Neural progenitor cell (in vitro differentiated cells): ENCODE measurements around the gene KPTN. TPM values are rescaled to one million over a fixed set of nuclear protein-coding genes. Genes with fewer than 3 reads are reported as not detected.
A peak's percentile ranks its signal among the peaks of the same experiment; 100 is the strongest.

Experiments used
- DNase-seq: peaks from one replicate; pipeline ENCODE4 v3.0.0-alpha.2; 2016; ENCODE audit warnings: low spot score
- H2AFZ ChIP-seq: fragments of 200-600 bp; sonication (generic); replicated peaks from 2 replicates; pipeline ENCODE4 v1.6.1; 2016; ENCODE audit warnings: antibody characterized with exemption
- H3F3A ChIP-seq: fragments of 200-600 bp; sonication (generic); 2 replicates; pipeline ENCODE4 v1.6.1; 2016; ENCODE audit warnings: antibody characterized with exemption, low read depth
- H3K27ac ChIP-seq: fragments of 200-600 bp; sonication (generic); 2 replicates; pipeline ENCODE4 v1.5.1; 2016; ENCODE audit warnings: mild to moderate bottlenecking
- H3K27me3 ChIP-seq: fragments of 200-600 bp; sonication (generic); 2 replicates; pipeline ENCODE4 v1.6.1; 2016; ENCODE audit warnings: mild to moderate bottlenecking, moderate library complexity
- H3K36me3 ChIP-seq: fragments of 200-600 bp; sonication (generic); 2 replicates; pipeline ENCODE4 v1.5.1; 2016
- H3K4me1 ChIP-seq: fragments of 200-600 bp; sonication (generic); 2 replicates; pipeline ENCODE4 v1.6.1; 2016; ENCODE audit warnings: mixed run types
- H3K4me2 ChIP-seq: fragments of 200-600 bp; sonication (generic); 2 replicates; pipeline ENCODE4 v1.6.1; 2016
- H3K4me3 ChIP-seq: fragments of 200-600 bp; sonication (generic); 2 replicates; pipeline ENCODE4 v1.5.1; 2016
- H3K79me2 ChIP-seq: fragments of 200-600 bp; sonication (generic); 2 replicates; pipeline ENCODE4 v1.6.1; 2016; ENCODE audit warnings: low read depth
- H3K9ac ChIP-seq: fragments of 200-600 bp; sonication (generic); 2 replicates; pipeline ENCODE4 v1.6.1; 2016
- H3K9me3 ChIP-seq: fragments of 200-600 bp; sonication (generic); 2 replicates; pipeline ENCODE4 v1.5.1; 2016; ENCODE audit warnings: low read depth
- H4K20me1 ChIP-seq: fragments of 200-600 bp; sonication (generic); 2 replicates; pipeline ENCODE4 v1.6.1; 2016; ENCODE audit warnings: low read depth
- H3K27ac Mint-ChIP-seq: 3 replicates; pipeline ENCODE4 v1.8.0; 2021; ENCODE audit warnings: mixed read lengths
- H3K27me3 Mint-ChIP-seq: 2 replicates; pipeline ENCODE4 v1.8.0; 2022; ENCODE audit warnings: low read depth, mild to moderate bottlenecking, inconsistent platforms, moderate library complexity, mixed read lengths; ENCODE audit not compliant: insufficient read depth
- H3K36me3 Mint-ChIP-seq: 3 replicates; pipeline ENCODE4 v1.8.0; 2021; ENCODE audit warnings: mixed read lengths
- H3K4me1 Mint-ChIP-seq: 3 replicates; pipeline ENCODE4 v1.8.0; 2021; ENCODE audit warnings: mixed read lengths
- H3K4me3 Mint-ChIP-seq: 3 replicates; pipeline ENCODE4 v1.8.0; 2021; ENCODE audit warnings: mild to moderate bottlenecking, moderate library complexity, mixed read lengths
- H3K9me3 Mint-ChIP-seq: 3 replicates; pipeline ENCODE4 v1.8.0; 2020; ENCODE audit warnings: mixed read lengths
- EZH2 ChIP-seq: fragments of 200-600 bp; sonication (generic); IDR thresholded peaks from 2 replicates; pipeline ENCODE4 v1.6.1; 2017; ENCODE audit warnings: antibody characterized with exemption, mild to moderate bottlenecking, moderate library complexity
- EZH2phosphoT487 ChIP-seq: fragments of 200-600 bp; sonication (generic); IDR thresholded peaks from 2 replicates; pipeline ENCODE4 v1.6.1; 2017; ENCODE audit warnings: antibody characterized with exemption
- total RNA-seq: library from RNA; depleted of rRNA; stranded (reverse); fragments of >200 nt; gene quantifications from 2 replicates; pipeline ENCODE4 v1.2.3, GENCODE V29; 2015; ENCODE audit warnings: low replicate concordance
- TF ChIP-seq, protein P1 (sequence below): fragments of 200-600 bp; sonication (generic); IDR thresholded peaks from 2 replicates; pipeline ENCODE4 v1.5.1; 2017; ENCODE audit warnings: antibody characterized with exemption, mild to moderate bottlenecking

The KPTN gene
- total RNA-seq, 1 donor from 2014 or later = 18.1 TPM

GRCh38 chr19:47435883-47436417, 48.1 kb downstream of the KPTN start:
- Mint-ChIP-seq H3K4me1 (peaks cover 14% of the 10 kb centered on the region), H3K9me3 (no peaks in the 10 kb centered on the region), H3K36me3 (no peaks in the 10 kb centered on the region), H3K27me3 (peaks cover 29% of the 10 kb centered on the region), H3K4me3 (peak overlapping the region; percentile 38), H3K27ac (no peak overlapping the region)
- no peak overlapping the region for H2AFZ ChIP-seq
- no peaks in the 10 kb centered on the region for H3K9me3 ChIP-seq
- H3K4me1 ChIP-seq = no peaks in the 10 kb centered on the region
- no peak overlapping the region for H3K27ac ChIP-seq
- H3F3A ChIP-seq = peaks cover 6% of the 10 kb centered on the region
- DNase-seq = no peak
- H3K4me3 ChIP-seq = no peak overlapping the region
- no peaks in the 10 kb centered on the region for H3K79me2 ChIP-seq
- H3K27me3 ChIP-seq = peaks cover 4% of the 10 kb centered on the region
- peaks cover 20% of the 10 kb centered on the region for H4K20me1 ChIP-seq
- no peaks in the 10 kb centered on the region for H3K36me3 ChIP-seq
- no peak for TF ChIP-seq EZH2phosphoT487
- TF ChIP-seq, protein P1, sequence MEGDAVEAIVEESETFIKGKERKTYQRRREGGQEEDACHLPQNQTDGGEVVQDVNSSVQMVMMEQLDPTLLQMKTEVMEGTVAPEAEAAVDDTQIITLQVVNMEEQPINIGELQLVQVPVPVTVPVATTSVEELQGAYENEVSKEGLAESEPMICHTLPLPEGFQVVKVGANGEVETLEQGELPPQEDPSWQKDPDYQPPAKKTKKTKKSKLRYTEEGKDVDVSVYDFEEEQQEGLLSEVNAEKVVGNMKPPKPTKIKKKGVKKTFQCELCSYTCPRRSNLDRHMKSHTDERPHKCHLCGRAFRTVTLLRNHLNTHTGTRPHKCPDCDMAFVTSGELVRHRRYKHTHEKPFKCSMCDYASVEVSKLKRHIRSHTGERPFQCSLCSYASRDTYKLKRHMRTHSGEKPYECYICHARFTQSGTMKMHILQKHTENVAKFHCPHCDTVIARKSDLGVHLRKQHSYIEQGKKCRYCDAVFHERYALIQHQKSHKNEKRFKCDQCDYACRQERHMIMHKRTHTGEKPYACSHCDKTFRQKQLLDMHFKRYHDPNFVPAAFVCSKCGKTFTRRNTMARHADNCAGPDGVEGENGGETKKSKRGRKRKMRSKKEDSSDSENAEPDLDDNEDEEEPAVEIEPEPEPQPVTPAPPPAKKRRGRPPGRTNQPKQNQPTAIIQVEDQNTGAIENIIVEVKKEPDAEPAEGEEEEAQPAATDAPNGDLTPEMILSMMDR = no peak
- no peak for TF ChIP-seq EZH2
- no peak overlapping the region for H3K9ac ChIP-seq
- H3K4me2 ChIP-seq = no peak overlapping the region

GRCh38 chr19:47435196-47435595, 48.8 kb downstream of the KPTN start:
- H4K20me1 ChIP-seq = peaks cover 20% of the 10 kb centered on the region
- H3K36me3 ChIP-seq = no peaks in the 10 kb centered on the region
- peaks cover 12% of the 10 kb centered on the region for H3K27me3 ChIP-seq
- no peaks in the 10 kb centered on the region for H3K4me1 ChIP-seq
- H3K4me3 Mint-ChIP-seq = no peak overlapping the region
- H3K27ac Mint-ChIP-seq = no peak overlapping the region
- TF ChIP-seq EZH2 (no peak), EZH2phosphoT487 (no peak)
- TF ChIP-seq, protein P1 = no peak
- no peaks in the 10 kb centered on the region for H3K36me3 Mint-ChIP-seq
- DNase-seq = no peak
- peaks cover 6% of the 10 kb centered on the region for H3F3A ChIP-seq
- no peak overlapping the region for H2AFZ ChIP-seq
- no peaks in the 10 kb centered on the region for H3K9me3 Mint-ChIP-seq
- H3K4me1 Mint-ChIP-seq = peaks cover 14% of the 10 kb centered on the region
- H3K9me3 ChIP-seq = no peaks in the 10 kb centered on the region
- no peak overlapping the region for H3K4me3 ChIP-seq
- H3K27me3 Mint-ChIP-seq = peaks cover 32% of the 10 kb centered on the region
- H3K79me2 ChIP-seq = no peaks in the 10 kb centered on the region
- H3K27ac ChIP-seq = no peak overlapping the region
- H3K4me2 ChIP-seq = no peak overlapping the region
- H3K9ac ChIP-seq = no peak overlapping the region

GRCh38 chr19:47434088-47434487, 49.9 kb downstream of the KPTN start:
- H3K9me3 Mint-ChIP-seq = no peaks in the 10 kb centered on the region
- H3K27ac ChIP-seq = no peak overlapping the region

DNA sequence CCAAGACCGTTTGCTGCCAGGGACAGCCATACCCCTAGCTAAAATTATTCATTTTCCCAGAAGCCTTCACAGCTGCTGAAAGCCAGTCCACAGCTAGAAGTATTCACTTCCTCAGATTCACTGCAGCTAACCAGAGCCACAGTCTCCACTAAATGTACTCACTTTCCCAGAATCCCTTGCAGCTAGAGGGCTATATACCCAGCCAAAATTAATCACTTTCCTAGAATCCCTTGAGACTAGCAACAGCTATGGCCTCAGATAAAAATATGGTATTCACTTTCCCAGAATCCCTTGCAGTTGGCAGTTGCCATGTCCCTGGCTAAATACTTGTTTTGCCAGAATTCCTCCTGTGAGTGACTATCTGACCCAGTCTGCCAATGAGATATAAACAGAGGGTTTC, 50.9 kb downstream of the KPTN start:
- Mint-ChIP-seq H3K4me3 (no peak overlapping the region), H3K27me3 (peaks cover 27% of the 10 kb centered on the region), H3K27ac (no peak overlapping the region), H3K9me3 (no peaks in the 10 kb centered on the region), H3K36me3 (no peaks in the 10 kb centered on the region), H3K4me1 (peaks cover 22% of the 10 kb centered on the region)
- Histone ChIP-seq H3K9ac (no peak overlapping the region), H3K4me3 (no peak overlapping the region), H3K79me2 (no peaks in the 10 kb centered on the region), H4K20me1 (peaks cover 12% of the 10 kb centered on the region), H3K4me2 (no peak overlapping the region), H3F3A (peaks cover 22% of the 10 kb centered on the region), H2AFZ (no peak overlapping the region), H3K4me1 (peaks cover 8% of the 10 kb centered on the region), H3K36me3 (no peaks in the 10 kb centered on the region), H3K27me3 (peaks cover 30% of the 10 kb centered on the region), H3K9me3 (no peaks in the 10 kb centered on the region), H3K27ac (no peak overlapping the region)
- TF ChIP-seq EZH2 (no peak), EZH2phosphoT487 (no peak)
- DNase-seq = no peak

More at GRCh38 chr19:47434088-47434487, 49.9 kb downstream of the KPTN start:
- H3K4me2 ChIP-seq = no peak overlapping the region
- no peak overlapping the region for H3K9ac ChIP-seq
- no peak overlapping the region for H2AFZ ChIP-seq
- no peaks in the 10 kb centered on the region for H3K36me3 Mint-ChIP-seq
- no peaks in the 10 kb centered on the region for H3K79me2 ChIP-seq
- no peak overlapping the region for H3K4me3 Mint-ChIP-seq
- H3K4me3 ChIP-seq = no peak overlapping the region
- peaks cover 8% of the 10 kb centered on the region for H3K4me1 ChIP-seq
- DNase-seq = no peak
- no peak overlapping the region for H3K27ac Mint-ChIP-seq
- H4K20me1 ChIP-seq = peaks cover 20% of the 10 kb centered on the region
- H3F3A ChIP-seq = peaks cover 15% of the 10 kb centered on the region
- H3K4me1 Mint-ChIP-seq = peaks cover 20% of the 10 kb centered on the region
- no peaks in the 10 kb centered on the region for H3K9me3 ChIP-seq
- TF ChIP-seq EZH2phosphoT487 = no peak
- TF ChIP-seq EZH2 = no peak
- H3K27me3 ChIP-seq = peaks cover 23% of the 10 kb centered on the region
- H3K27me3 Mint-ChIP-seq = peaks cover 34% of the 10 kb centered on the region
- no peaks in the 10 kb centered on the region for H3K36me3 ChIP-seq
